Measurements from ENCODE around the gene GTPBP3. TPM values are rescaled to one million over a fixed set of nuclear protein-coding genes. Genes with fewer than 3 reads are reported as not detected.

Gene GTPBP3
- total and polyA plus RNA-seq, 9 of the 15 experiments (the other 6 are each of a cell fraction or from before 2014, with no cell fraction given) = 4.9 to 124 (median 22.6) TPM

- TF ChIP-seq ERF (CRISPR knock-in tag; IDR thresholded peaks at IDR 0.05) = 0 out of 2 replicates have a peak, but pooled peaks have one; percentile 50
- TF ChIP-seq RCOR1 (IDR thresholded peaks at IDR 0.05; ENCODE audit: borderline replicate concordance in 1 of 2, low read depth in 2 of 2, low read length in 2 of 2) = peak in 1 of 2 experiments; percentile 72; a peak in 2 of 4 replicates
- no peak for TF ChIP-seq THRAP3 (IDR thresholded peaks at IDR 0.05; ENCODE audit: borderline replicate concordance)
- TF ChIP-seq SP2 (IDR thresholded peaks at IDR 0.05; ENCODE audit: extremely low read depth, low read depth, low read length, poor library complexity, severe bottlenecking) = no peak
- no peak for TF ChIP-seq NELFE (IDR thresholded peaks at IDR 0.05; ENCODE audit: insufficient read depth, insufficient read length)
- TF ChIP-seq CBFA2T2 (conservative IDR thresholded peaks at IDR 0.05) = no peak
- TF ChIP-seq NCOA6 (IDR thresholded peaks at IDR 0.05) = peak; percentile 50; the same call in 1 of the 2 replicates
- peak; percentile 89 for TF ChIP-seq CXXC5 (CRISPR knock-in tag; IDR thresholded peaks at IDR 0.05)
- no peak for TF ChIP-seq BRD4 (IDR thresholded peaks at IDR 0.05)
- no peak for TF ChIP-seq MITF (IDR thresholded peaks at IDR 0.05)
- TF ChIP-seq ZNF121 (CRISPR knock-in tag; conservative IDR thresholded peaks at IDR 0.05) = no peak
- TF ChIP-seq PYGO2 (tag; IDR thresholded peaks at IDR 0.05) = no peak
- no peak for TF ChIP-seq ATF4 (CRISPR knock-in tag; IDR thresholded peaks at IDR 0.05)
- TF ChIP-seq DPF2 (IDR thresholded peaks at IDR 0.05) = no peak
- no peak for TF ChIP-seq SRSF1 (IDR thresholded peaks at IDR 0.05; ENCODE audit: low read depth, low read length)
- no peak for TF ChIP-seq IFI16 (CRISPR knock-in tag; IDR thresholded peaks at IDR 0.05)
- no peak for TF ChIP-seq BRF1 (IDR thresholded peaks at IDR 0.05; ENCODE audit: borderline replicate concordance, extremely low read depth, insufficient read length)
- TF ChIP-seq ZNF197 (CRISPR knock-in tag; IDR thresholded peaks at IDR 0.05; ENCODE audit: low read depth) = no peak
- TF ChIP-seq PHTF2 (CRISPR knock-in tag; IDR thresholded peaks at IDR 0.05) = no peak
- no peak for TF ChIP-seq RUNX1 (IDR thresholded peaks at IDR 0.05; ENCODE audit: low read depth)
- no peak for TF ChIP-seq MED1 (CRISPR knock-in tag; IDR thresholded peaks at IDR 0.05; ENCODE audit: borderline replicate concordance)
- TF ChIP-seq CHD1 (IDR thresholded peaks at IDR 0.05; ENCODE audit: low read length) = no peak
- TF ChIP-seq KAT8 (IDR thresholded peaks at IDR 0.05; ENCODE audit: low read depth) = no peak
- peak; percentile 43; the same call in 1 of the 2 replicates for TF ChIP-seq SMC3 (conservative IDR thresholded peaks at IDR 0.05; ENCODE audit: insufficient read depth, low read depth, low read length)
- no peak for TF ChIP-seq ZNF165 (CRISPR knock-in tag; IDR thresholded peaks at IDR 0.05; ENCODE audit: borderline replicate concordance)
- no peak for TF ChIP-seq GATA2 (CRISPR knock-in tag; IDR thresholded peaks at IDR 0.05)
- TF ChIP-seq CREB3 (tag; conservative IDR thresholded peaks at IDR 0.05; ENCODE audit: low read depth) = no peak
- peak; percentile 37 for TF ChIP-seq HMGN3 (IDR thresholded peaks at IDR 0.05; ENCODE audit: borderline replicate concordance, extremely low read depth, insufficient read length, low read depth, low read length)
Measured at GRCh38 chr19:17390665-17391370, 53.5 kb downstream of the GTPBP3 start (continued).
